K562 treated with DMSO at 1 percent for 24 hours (cell line): ENCODE results near the gene C1orf50. TPM values are rescaled to one million over a fixed set of nuclear protein-coding genes. Genes with fewer than 3 reads are reported as not detected.

Experiments used
- total RNA-seq: library from RNA; unstranded; fragments of 300-600 nt; gene quantifications from 2 replicates; pipeline ENCODE4 v1.2.3, GENCODE V29; 2022; ENCODE audit warnings: low read depth; ENCODE audit not compliant: insufficient read depth

C1orf50 gene
- 5.2 and 5.6 TPM in 2 replicates for total RNA-seq

GRCh38 chr1:42766741-42767509 lies at the start of gene C1orf50, which contains the start of gene P3H1:
Gene C1orf50, plus strand, starts transcription at chr1:42767249. Its CDS starts 63 bp downstream, at chr1:42767312.
Gene P3H1, minus strand, starts transcription at chr1:42767028. Its CDS starts 57 bp downstream, at chr1:42766971.

GRCh38 chr1:42739753-42740700 lies 27.0 kb upstream of the C1orf50 start, which contains the start of gene CLDN19:
Gene CLDN19, minus strand, starts transcription at chr1:42740236. Its CDS starts 173 bp downstream, at chr1:42740063.

GRCh38 chr1:42784946-42785693 lies 18.1 kb downstream of the C1orf50 start, which contains the start of gene TMEM269:
Gene TMEM269, plus strand, starts transcription at chr1:42784991. Its CDS starts 4,903 bp downstream, at chr1:42789894.

GRCh38 chr1:42816585-42817439 lies 49.8 kb downstream of the C1orf50 start, which contains the start of the genes ERMAP and SVBP:
Gene ERMAP, plus strand, starts transcription at chr1:42817122. Its CDS starts 13,327 bp downstream, at chr1:42830449.
Gene SVBP, minus strand, starts transcription at chr1:42817397. Its CDS starts 853 bp downstream, at chr1:42816544.

Other genes with a start within 250 kb of the C1orf50 start
- gene PPIH, start 108.8 kb upstream of the C1orf50 start, total RNA-seq: 107 and 116 TPM in 2 replicates
- 952 and 983 TPM in 2 replicates for gene YBX1, start 84.8 kb upstream of the C1orf50 start, total RNA-seq
- not detected in 2 replicates for gene CLDN19, start 27.0 kb upstream of the C1orf50 start, total RNA-seq
- 78.3 and 81.3 TPM in 2 replicates for gene P3H1, start 221 bp upstream of the C1orf50 start, total RNA-seq
- gene TMEM269, start 17.7 kb downstream of the C1orf50 start, total RNA-seq: 0.23 TPM in 1 of 2 replicates, not detected in the other
- gene ERMAP, start 49.9 kb downstream of the C1orf50 start, total RNA-seq: 19.2 and 19.6 TPM in 2 replicates
- 30.1 and 44.3 TPM in 2 replicates for gene SVBP, start 50.1 kb downstream of the C1orf50 start, total RNA-seq
- 12.0 and 14.4 TPM in 2 replicates for gene ZNF691, start 79.4 kb downstream of the C1orf50 start, total RNA-seq
- 27.2 and 37.1 TPM in 2 replicates for gene SLC2A1, start 191.6 kb downstream of the C1orf50 start, total RNA-seq